C4-2B (cell line): Measurements from ENCODE around the gene LRTM2.

Source experiments
- H3K27ac ChIP-seq: fragments of 450-650 bp; 2 replicates; pipeline ENCODE4 v1.5.1; 2017
- ZFX ChIP-seq: fragments of 450-650 bp; IDR thresholded peaks from 2 replicates; pipeline ENCODE4 v1.6.1; 2017
- TF ChIP-seq, protein P1 (sequence below): fragments of 450-650 bp; conservative IDR thresholded peaks from 2 replicates; pipeline ENCODE4 v1.5.1; 2017; ENCODE audit warnings: mild to moderate bottlenecking

Gene LRTM2

DNA sequence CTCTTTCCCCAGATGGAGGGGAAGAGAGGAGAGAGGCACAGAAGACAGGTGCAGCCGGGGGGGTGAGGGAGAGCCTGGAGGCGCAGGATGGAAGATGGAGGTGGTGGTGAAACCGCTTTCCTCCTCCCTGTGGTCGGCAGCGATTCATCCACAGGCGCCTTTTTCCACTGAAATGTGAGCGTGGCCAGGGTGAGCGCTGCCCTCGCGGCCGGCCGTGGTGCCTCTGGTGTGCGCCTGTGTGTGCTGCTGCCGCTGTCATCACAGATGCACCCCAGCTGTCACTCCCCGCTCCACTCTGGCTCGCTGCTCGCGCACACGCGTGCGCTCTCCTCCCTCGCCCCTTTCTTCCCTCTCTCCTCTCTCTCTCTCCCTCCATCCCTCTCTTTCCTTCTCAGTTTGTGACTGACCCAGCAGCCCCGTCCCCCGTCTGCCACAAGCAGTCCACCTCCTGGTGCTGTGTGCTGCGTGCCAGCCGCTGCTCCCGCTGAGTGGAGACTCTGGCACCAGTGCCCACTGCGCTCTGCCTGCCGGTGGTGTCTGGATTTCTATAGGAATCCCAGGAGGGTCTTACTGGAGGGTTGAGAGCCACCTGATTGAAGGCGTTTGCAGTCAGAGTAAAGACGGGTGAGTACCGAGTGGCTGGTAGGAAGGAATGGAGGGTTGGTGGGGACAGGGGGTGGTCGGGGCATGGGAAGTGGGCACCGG, at the start of gene LRTM2:
Gene LRTM2 (plus strand): TSS at position 375 of the 705 bp plus-strand sequence. CDS start 7,584 bp downstream, outside the sequence.
- no peak within 1 kb of the TSS for H3K27ac ChIP-seq
- no peak for TF ChIP-seq ZFX

DNA sequence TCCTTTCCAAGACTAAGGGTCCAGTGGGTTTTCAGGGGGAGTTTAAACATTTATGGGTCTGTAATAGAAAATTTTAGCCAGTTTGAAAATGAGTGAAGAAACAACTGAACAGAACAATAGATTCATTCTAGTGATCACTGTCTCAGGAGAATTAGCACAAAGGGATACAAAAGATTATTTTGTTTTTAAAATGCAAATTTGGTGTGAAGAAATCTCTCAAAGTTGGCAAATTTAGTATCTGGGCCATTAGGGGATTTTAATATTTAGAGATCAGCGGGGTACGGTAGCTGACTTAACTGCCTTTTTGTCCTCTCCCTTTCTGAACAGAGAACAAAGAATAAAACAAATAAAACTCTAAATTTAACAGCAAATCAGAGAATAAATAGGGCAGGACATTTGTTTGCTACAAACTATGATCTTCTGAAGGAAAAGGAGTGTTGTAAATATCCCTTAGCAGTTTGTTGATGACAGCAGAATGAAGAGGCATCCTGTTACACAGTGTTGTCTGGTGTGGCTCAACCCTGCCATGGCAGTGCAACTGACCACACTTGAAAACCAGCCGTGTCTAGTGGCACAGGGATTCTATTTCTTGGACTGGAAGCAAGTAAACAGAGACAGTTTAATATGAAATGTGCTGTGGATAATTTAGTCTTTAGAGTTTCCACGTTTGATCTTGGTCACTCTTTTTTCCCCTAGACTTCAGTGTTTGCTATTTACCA, 46.3 kb upstream of the LRTM2 start:
- no peak overlapping the region for H3K27ac ChIP-seq
- no peak for TF ChIP-seq ZFX
- TF ChIP-seq, protein P1, sequence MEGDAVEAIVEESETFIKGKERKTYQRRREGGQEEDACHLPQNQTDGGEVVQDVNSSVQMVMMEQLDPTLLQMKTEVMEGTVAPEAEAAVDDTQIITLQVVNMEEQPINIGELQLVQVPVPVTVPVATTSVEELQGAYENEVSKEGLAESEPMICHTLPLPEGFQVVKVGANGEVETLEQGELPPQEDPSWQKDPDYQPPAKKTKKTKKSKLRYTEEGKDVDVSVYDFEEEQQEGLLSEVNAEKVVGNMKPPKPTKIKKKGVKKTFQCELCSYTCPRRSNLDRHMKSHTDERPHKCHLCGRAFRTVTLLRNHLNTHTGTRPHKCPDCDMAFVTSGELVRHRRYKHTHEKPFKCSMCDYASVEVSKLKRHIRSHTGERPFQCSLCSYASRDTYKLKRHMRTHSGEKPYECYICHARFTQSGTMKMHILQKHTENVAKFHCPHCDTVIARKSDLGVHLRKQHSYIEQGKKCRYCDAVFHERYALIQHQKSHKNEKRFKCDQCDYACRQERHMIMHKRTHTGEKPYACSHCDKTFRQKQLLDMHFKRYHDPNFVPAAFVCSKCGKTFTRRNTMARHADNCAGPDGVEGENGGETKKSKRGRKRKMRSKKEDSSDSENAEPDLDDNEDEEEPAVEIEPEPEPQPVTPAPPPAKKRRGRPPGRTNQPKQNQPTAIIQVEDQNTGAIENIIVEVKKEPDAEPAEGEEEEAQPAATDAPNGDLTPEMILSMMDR, result no peak

DNA sequence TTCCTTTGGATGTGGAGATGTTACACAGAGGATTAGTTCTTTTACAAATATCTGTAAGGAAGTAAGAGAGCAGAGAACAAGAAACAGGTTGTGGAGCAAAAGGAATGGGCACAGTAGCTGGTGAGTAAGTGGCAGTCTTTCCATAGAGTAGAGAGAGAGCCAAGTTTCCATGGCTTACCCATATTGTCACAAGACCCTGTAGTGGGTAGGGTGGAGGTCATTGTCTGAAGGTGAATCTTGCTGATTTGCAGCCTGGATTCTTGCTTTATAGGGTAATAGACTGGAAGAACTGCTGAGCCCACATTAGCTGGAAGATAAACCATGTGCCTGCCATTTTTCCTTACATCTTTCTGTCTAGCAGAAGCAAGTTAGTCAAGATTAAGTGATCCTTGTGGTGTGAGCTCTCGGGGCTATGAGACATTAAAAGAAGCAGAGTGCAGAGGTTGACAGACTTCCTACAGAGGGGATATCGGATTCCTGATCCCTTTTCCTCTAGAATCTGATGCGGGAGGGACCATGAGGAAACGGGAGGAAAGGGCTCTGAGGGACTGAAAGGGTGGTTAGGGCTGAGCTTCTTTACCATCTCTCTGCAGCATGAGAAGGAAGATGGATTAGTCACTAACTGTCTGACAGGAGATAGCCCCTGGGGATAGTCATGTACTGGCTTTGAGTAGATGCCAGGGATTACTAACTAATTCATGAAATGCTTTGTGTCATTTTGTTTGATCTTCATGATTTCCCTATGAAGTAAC, 44.0 kb upstream of the LRTM2 start:
- H3K27ac ChIP-seq, result no peak overlapping the region
- TF ChIP-seq ZFX, result no peak
- TF ChIP-seq, protein P1, result no peak

DNA sequence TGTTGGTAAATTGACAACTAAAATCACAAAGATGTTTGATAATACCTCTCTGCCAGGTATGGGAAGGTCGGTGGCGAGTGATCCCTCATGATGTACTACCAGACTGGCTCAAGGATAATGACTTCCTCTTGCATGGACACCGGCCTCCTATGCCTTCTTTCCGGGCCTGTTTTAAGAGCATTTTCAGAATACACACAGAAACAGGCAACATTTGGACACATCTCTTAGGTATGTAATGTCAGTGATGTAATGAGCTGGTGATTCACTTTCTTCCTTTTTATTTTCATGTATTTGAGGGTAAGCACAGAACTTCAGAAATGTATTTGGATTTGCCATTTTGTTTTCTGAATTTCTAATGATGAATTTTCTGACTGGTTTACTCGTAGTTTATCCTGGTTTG, 42.6 kb upstream of the LRTM2 start:
- TF ChIP-seq, protein P1, result no peak
- TF ChIP-seq ZFX, result no peak
- no peak overlapping the region for H3K27ac ChIP-seq

DNA sequence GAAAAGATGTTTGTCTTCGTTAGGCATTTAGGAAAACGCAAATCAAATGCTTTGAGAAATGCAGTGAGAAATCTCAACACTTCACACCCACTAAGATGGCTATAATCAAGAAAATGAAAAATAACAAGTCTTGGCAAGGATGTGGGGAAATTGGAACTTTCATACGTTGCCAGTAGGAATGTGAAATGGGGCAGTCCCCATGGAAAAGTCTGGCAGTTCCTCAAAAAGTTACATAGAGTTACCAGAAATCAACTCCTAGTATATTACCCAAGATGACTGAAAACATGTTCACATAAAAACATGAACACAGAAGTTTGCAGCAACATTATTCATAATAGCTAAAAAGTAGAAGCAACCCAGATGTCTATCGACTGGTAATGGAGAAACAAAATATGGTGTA, 41.5 kb upstream of the LRTM2 start:
- no peak for TF ChIP-seq ZFX
- TF ChIP-seq, protein P1, result no peak
- no peak overlapping the region for H3K27ac ChIP-seq

DNA sequence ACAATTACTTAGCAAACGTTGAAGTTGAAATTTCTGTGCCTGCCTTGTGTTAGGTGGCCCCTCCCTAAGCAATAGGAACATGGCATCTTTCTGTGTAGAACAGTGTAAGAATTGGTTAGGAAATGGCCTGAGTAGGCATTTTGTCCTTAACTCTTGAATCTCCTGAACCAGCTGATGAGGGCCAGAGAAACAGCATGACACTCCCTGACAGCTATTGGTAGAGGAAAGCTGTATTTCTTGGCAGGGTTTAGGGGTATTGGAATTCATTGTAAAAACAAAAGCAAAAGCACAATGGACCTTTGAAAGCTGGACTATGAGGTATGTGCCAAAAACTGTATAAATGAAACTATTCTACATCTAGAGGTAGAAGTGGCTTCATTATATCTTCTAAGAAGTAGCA, 40.6 kb upstream of the LRTM2 start:
- no peak overlapping the region for H3K27ac ChIP-seq
- TF ChIP-seq, protein P1, result no peak
- no peak for TF ChIP-seq ZFX

DNA sequence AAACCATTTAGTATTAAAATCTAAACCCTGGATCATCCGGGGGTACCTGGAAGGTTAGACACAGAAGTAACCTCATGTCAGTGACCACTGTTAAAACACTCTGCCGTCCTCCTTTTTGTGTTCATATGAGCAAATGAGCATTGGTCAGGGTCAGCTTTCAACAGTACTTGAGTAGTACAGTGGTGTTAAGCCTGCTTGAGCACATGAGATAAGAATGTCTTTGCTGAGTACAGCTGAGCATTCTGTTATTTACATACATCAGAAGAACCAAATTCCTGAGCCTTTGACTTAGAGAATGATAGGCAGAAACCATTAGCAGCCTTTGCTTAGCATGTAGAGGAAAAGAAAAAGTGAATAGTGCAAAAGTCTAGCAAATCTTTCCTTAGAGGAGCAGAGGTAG, 38.6 kb upstream of the LRTM2 start:
- H3K27ac ChIP-seq, result no peak overlapping the region
- TF ChIP-seq, protein P1, result no peak
- TF ChIP-seq ZFX, result no peak
